ENCODE results near the gene NCDN.

The NCDN gene

DNA sequence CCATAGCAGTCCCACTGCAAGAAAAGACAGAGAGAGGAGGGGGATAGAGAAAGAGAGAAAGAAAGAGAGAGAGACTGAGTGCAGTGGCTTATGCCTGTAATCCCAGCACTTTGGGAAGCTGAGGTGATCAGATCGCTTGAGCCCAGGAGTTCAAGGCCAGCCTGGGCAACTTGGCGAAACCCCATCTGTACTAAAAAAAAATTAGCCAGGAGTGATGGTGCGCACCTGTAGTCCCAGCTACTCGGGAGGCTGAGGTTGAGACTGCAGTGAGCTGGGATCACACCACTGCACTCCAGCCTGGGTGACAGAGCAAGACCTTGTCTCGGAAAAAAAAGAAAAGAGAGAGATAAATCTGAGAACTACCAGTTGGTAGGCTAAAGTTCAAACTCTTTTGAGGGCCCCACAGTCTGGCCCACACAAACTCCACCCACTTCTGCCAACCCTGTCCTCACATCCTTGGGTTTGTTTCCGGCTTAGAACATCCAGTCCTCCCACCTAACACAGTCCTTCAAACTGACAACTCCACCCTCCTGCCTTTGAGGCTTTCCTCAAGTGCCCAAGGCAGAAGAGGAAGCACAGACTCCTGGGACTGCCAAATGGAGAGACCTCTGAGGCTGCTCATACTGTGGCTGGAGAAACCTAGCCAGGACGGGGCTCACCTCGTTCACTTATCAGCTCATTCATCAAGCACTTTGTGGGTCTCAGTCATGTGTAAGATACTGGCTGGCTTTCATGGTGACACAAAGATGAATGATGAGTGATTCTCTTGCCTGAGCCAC, 35.6 kb downstream of the NCDN start:
- Histone ChIP-seq H3K4me3 (ENCODE audit: low read length) (no peak overlapping the region), H3K36me3 (ENCODE audit: control insufficient read depth, insufficient read depth, low read length) (peaks cover 6% of the 10 kb centered on the region), H3K27me3 (ENCODE audit: control insufficient read depth, insufficient read depth, low read length) (no peaks in the 10 kb centered on the region), H3K4me1 (ENCODE audit: control insufficient read depth, insufficient read depth, low read length) (no peaks in the 10 kb centered on the region), H3K9ac (ENCODE audit: low read length) (no peak overlapping the region), H3K27ac (ENCODE audit: low read depth, low read length) (no peak overlapping the region)

DNA sequence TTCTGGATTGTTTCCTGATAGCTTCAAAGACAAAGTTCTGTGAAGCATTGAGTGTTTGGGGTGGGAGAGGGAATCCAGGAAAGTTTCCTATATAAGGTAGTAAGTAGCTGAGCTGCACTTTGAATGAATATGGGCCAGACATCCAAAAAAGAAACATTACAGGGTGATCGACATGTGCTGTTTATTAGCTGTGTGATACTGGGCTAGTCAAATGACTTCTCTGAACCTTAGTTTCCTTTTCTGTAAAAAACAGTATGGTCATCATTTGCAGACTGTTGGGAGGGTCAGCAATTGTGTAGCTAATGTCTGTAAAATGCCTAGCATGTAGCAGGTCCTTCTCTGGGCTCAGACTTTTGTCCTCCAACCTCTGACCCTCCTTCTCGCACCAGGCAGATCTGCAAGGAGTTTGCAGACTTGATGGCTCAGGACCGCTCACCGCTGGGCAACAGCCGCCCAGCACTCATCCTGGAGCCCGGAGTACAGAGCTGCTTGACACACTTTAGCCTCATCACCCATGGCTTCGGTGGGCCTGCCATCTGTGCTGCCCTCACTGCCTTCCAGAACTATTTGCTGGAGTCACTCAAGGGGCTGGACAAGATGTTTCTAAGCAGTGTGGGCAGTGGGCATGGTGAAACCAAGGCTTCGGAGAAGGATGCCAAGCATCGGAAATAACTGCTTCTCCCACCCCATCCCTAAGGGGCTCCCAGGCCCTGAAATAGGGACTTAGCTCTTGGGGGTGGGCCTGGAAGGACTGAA, 36.6 kb downstream of the NCDN start:
- H3K4me1 ChIP-seq (ENCODE audit: control insufficient read depth, insufficient read depth, low read length) = no peaks in the 10 kb centered on the region
- peaks cover 6% of the 10 kb centered on the region for H3K36me3 ChIP-seq (ENCODE audit: control insufficient read depth, insufficient read depth, low read length)
- H3K4me3 ChIP-seq (ENCODE audit: low read length) = no peak overlapping the region
- no peak overlapping the region for H3K9ac ChIP-seq (ENCODE audit: low read length)
- no peak overlapping the region for H3K27ac ChIP-seq (ENCODE audit: low read depth, low read length)
- H3K27me3 ChIP-seq (ENCODE audit: control insufficient read depth, insufficient read depth, low read length) = no peaks in the 10 kb centered on the region

DNA sequence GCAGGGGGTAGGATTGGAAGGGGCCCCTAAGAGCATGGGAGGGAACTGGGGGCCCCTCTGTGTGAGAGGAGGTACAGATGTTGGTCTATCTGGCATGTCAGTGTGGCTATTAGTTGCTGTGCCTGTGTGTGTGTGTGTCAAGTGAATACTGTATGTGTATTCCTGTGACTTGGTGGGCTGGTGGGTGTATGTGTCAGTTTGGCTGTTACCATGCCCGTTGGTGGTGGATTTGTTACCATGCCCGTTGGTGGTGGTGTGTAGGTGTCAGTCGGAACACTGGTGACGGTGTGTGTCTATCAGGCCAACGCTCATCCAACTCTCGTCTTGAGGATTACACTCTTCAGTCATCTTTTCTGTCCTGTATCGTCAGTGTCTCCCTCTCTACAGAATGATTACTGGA, 38.1 kb downstream of the NCDN start:
- H3K4me1 ChIP-seq (ENCODE audit: control insufficient read depth, insufficient read depth, low read length) = no peaks in the 10 kb centered on the region
- H3K4me3 ChIP-seq (ENCODE audit: low read length) = no peak overlapping the region
- no peaks in the 10 kb centered on the region for H3K27me3 ChIP-seq (ENCODE audit: control insufficient read depth, insufficient read depth, low read length)
- H3K27ac ChIP-seq (ENCODE audit: low read depth, low read length) = no peak overlapping the region
- H3K36me3 ChIP-seq (ENCODE audit: control insufficient read depth, insufficient read depth, low read length) = peaks cover 3% of the 10 kb centered on the region
- no peak overlapping the region for H3K9ac ChIP-seq (ENCODE audit: low read length)

DNA sequence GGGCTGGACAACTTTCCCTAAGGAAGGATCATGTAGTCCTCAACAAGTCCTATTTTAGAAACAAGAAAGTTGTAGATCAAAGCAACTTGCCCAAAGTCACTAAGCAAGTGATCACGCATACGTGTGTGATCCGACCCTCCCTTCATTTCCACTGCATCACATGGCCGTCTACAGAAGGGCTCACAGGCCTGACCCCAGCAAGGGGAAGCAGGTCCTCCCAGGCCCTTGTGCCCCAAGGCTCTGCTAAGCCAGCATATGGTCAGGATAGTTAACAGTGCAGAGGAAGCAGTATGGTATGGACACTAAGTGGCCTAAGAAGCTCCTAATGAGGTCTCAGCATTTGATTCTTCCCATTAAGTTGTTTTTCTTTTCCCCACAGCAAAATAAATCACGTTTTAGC, 40.3 kb downstream of the NCDN start:
- H3K27ac ChIP-seq (ENCODE audit: low read depth, low read length) = no peak overlapping the region
- H3K4me3 ChIP-seq (ENCODE audit: low read length) = no peak overlapping the region
- peaks cover 9% of the 10 kb centered on the region for H3K36me3 ChIP-seq (ENCODE audit: control insufficient read depth, insufficient read depth, low read length)
- H3K4me1 ChIP-seq (ENCODE audit: control insufficient read depth, insufficient read depth, low read length) = no peaks in the 10 kb centered on the region
- H3K9ac ChIP-seq (ENCODE audit: low read length) = no peak overlapping the region
- H3K27me3 ChIP-seq (ENCODE audit: control insufficient read depth, insufficient read depth, low read length) = no peaks in the 10 kb centered on the region

DNA sequence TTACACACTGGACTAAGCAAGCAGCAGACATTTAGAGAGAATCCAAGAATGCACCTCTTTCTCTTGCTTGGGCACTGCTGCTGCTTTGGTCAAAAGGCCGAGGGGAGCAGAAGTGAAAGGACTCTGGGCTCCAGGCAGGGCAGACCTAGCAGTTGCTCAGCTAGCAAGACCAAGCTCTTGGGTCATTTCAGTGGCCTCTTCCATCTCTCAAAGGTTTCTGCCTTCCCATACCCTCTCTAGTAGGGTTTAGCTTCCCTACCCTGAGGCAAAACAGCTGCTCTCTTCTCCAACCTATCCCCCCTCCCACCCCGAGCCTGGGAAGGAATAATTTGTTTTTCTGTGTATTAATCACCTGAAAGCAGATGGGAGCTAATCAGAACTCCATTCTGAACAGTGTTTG, 41.3 kb downstream of the NCDN start:
- no peaks in the 10 kb centered on the region for H3K27me3 ChIP-seq (ENCODE audit: control insufficient read depth, insufficient read depth, low read length)
- no peak overlapping the region for H3K9ac ChIP-seq (ENCODE audit: low read length)
- H3K4me1 ChIP-seq (ENCODE audit: control insufficient read depth, insufficient read depth, low read length) = no peaks in the 10 kb centered on the region
- H3K27ac ChIP-seq (ENCODE audit: low read depth, low read length) = no peak overlapping the region
- H3K4me3 ChIP-seq (ENCODE audit: low read length) = no peak overlapping the region
- H3K36me3 ChIP-seq (ENCODE audit: control insufficient read depth, insufficient read depth, low read length) = peaks cover 18% of the 10 kb centered on the region

DNA sequence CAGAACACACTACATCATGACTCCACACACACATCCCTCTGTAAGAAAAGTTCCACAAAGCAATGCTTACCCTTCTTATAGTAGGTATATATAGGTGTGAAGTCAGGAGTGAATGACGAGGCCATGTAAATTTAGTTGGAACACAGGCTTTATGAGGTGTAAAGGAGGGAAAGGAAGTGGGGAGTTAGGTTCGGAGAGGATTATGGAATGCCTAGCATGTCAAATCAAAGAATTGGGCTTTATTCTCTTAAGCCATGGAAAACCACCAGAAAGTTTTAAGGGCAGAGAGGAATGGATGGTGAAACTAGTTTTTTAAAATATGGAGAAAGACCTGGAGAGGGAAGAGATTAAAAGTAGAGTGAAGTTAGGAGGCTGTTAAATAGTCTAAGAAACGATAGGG, 41.8 kb downstream of the NCDN start:
- no peak overlapping the region for H3K4me3 ChIP-seq (ENCODE audit: low read length)
- peaks cover 18% of the 10 kb centered on the region for H3K36me3 ChIP-seq (ENCODE audit: control insufficient read depth, insufficient read depth, low read length)
- H3K4me1 ChIP-seq (ENCODE audit: control insufficient read depth, insufficient read depth, low read length) = no peaks in the 10 kb centered on the region

DNA sequence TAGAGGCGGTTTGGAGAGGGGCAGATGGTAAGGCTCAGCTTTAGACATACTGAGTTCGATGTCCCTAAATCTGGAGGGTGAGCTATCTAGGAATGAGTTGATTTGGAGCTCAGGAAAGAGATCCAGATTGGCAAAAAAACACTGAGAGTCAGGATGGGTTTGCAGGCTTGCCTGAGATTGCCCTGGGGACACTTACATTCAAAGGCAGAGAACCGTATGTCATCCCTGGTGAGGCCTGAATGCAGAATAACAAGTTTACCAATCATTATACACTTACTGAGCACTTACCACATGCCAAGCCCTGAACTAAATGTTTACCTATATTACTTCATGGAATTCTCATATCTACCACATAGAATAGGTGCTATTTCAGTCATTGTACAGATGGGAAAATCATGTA, 43.0 kb downstream of the NCDN start:
- Histone ChIP-seq H3K4me3 (ENCODE audit: low read length) (no peak overlapping the region), H3K36me3 (ENCODE audit: control insufficient read depth, insufficient read depth, low read length) (peaks cover 21% of the 10 kb centered on the region), H3K9ac (ENCODE audit: low read length) (no peak overlapping the region), H3K27me3 (ENCODE audit: control insufficient read depth, insufficient read depth, low read length) (no peaks in the 10 kb centered on the region), H3K4me1 (ENCODE audit: control insufficient read depth, insufficient read depth, low read length) (no peaks in the 10 kb centered on the region), H3K27ac (ENCODE audit: low read depth, low read length) (no peak overlapping the region)

More for the DNA sequence above, 41.8 kb downstream of the NCDN start:
- H3K9ac ChIP-seq (ENCODE audit: low read length) = no peak overlapping the region
- H3K27ac ChIP-seq (ENCODE audit: low read depth, low read length) = no peak overlapping the region
- H3K27me3 ChIP-seq (ENCODE audit: control insufficient read depth, insufficient read depth, low read length) = no peaks in the 10 kb centered on the region

DNA sequence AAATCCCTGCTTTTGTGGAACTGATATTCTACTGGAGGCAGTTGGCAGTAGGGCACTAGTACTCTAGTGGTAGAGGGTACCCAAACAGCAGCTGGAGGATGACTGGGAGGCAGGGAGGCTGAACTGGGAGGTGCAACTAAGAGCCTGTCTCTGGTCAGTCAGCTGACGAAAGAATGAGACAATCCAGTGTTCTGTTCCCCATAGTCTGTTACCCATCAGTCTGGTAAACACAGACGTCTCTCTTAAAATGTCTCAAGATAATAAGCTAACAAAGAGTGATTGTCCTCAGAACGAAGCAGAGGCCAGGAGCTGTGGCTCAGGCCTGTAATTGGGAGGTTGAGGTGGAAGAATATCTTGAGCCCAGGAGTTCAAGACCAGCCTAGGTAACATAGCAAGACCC, 45.9 kb downstream of the NCDN start:
- H3K27ac ChIP-seq (ENCODE audit: low read depth, low read length) = no peak overlapping the region
- no peak overlapping the region for H3K9ac ChIP-seq (ENCODE audit: low read length)
- peaks cover 20% of the 10 kb centered on the region for H3K36me3 ChIP-seq (ENCODE audit: control insufficient read depth, insufficient read depth, low read length)
- no peak overlapping the region for H3K4me3 ChIP-seq (ENCODE audit: low read length)
- H3K27me3 ChIP-seq (ENCODE audit: control insufficient read depth, insufficient read depth, low read length) = no peaks in the 10 kb centered on the region
- H3K4me1 ChIP-seq (ENCODE audit: control insufficient read depth, insufficient read depth, low read length) = no peaks in the 10 kb centered on the region

DNA sequence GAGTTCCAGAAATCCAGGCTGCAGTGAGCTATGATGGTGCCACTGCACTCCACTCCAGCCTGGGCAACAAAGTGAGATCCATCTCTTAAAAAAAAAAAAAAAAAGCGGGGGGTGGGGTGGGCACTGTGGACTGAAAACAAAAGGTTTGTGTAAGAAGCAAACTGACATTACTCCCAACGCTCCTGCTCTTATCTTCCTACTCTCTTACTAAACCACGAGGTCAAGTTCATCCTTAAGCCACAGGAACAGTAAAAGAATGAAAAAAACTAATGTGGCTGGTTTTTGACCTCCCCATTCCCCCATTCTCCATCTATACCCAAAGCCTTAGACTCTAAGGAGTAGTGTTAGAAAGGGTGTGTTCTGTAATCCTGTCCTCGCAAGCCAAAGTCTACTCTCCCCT, 46.3 kb downstream of the NCDN start:
- Histone ChIP-seq H3K9ac (ENCODE audit: low read length) (no peak overlapping the region), H3K36me3 (ENCODE audit: control insufficient read depth, insufficient read depth, low read length) (peaks cover 21% of the 10 kb centered on the region), H3K4me1 (ENCODE audit: control insufficient read depth, insufficient read depth, low read length) (no peaks in the 10 kb centered on the region)

DNA sequence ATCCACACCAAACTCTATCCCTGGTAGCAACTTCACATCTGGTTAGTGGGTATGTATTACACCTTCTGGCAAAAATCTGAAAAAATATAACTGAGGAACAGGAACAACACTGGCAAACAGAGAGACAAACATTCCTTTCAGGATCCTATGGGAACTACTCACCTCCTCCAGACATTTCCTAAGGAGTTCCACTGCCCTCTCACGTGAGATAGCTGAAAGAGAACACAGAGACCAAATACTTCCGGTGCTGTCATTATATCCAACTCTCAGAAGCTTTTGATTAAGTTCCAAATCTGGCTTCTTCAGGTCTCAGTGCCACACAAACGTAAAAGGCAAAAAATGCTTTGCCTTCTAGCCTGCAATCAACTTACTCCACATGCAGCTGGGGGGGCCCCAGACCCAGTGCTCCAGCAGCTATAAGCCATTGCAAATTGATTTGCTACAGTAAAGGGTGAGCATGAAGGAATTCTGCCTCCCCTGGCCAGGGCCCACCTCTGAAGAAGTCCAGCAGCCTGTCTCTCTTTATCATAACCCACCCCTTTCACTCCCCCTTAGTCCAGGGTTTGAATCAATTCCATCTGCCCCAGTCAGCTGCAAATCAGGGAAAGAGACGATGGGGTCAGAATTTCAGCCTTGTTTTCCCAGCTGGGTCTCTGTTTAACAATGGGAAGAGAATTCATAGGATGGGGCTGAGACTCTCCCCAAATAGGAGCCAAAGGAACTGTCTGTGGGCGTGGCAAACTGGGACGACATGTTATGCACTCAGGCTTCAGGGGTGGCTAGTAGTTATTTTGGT, 47.7 kb downstream of the NCDN start:
- peaks cover 24% of the 10 kb centered on the region for H3K36me3 ChIP-seq (ENCODE audit: control insufficient read depth, insufficient read depth, low read length)
- no peaks in the 10 kb centered on the region for H3K4me1 ChIP-seq (ENCODE audit: control insufficient read depth, insufficient read depth, low read length)
- H3K9ac ChIP-seq (ENCODE audit: low read length) = no peak overlapping the region
- no peak overlapping the region for H3K4me3 ChIP-seq (ENCODE audit: low read length)
- H3K27ac ChIP-seq (ENCODE audit: low read depth, low read length) = no peak overlapping the region
- no peaks in the 10 kb centered on the region for H3K27me3 ChIP-seq (ENCODE audit: control insufficient read depth, insufficient read depth, low read length)

More for the DNA sequence above, 46.3 kb downstream of the NCDN start:
- H3K4me3 ChIP-seq (ENCODE audit: low read length) = no peak overlapping the region
- H3K27me3 ChIP-seq (ENCODE audit: control insufficient read depth, insufficient read depth, low read length) = no peaks in the 10 kb centered on the region
- no peak overlapping the region for H3K27ac ChIP-seq (ENCODE audit: low read depth, low read length)

DNA sequence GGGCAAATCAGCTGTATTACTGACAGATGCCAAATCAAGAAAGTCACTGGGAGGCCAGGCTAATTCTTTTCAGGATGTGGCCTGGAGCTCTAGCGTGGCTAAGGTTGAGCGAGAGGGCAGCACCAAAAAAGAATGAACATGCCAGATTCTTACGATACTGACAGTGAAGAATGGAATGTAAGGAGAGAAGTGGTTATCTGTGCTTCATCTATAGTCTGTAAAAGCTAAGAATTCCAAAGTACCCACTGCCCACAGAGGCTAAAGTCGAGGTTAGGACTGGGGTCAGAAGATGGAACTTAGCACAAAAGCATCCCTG, 48.2 kb downstream of the NCDN start:
- Histone ChIP-seq H3K27ac (ENCODE audit: low read depth, low read length) (no peak overlapping the region), H3K4me1 (ENCODE audit: control insufficient read depth, insufficient read depth, low read length) (no peaks in the 10 kb centered on the region), H3K27me3 (ENCODE audit: control insufficient read depth, insufficient read depth, low read length) (no peaks in the 10 kb centered on the region), H3K36me3 (ENCODE audit: control insufficient read depth, insufficient read depth, low read length) (peaks cover 24% of the 10 kb centered on the region), H3K4me3 (ENCODE audit: low read length) (no peak overlapping the region), H3K9ac (ENCODE audit: low read length) (no peak overlapping the region)

DNA sequence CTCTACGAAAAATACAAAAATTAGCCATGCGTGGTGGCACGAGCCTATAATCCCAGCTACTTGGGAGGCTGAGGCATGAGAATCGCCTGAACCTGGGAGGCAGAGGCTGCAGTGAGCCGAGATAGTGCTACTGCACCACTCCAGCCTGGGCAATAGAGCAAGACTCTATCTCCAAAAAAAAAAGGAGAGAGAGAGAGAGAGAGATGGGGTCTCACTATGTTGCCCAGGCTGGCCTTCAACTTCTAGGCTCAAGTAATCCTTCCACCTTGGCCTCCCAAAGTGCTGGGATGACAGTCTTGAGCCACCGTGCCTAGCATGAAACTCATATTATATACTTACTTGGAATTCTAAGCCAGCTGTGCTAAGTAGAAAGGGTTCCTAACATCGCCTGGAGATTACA, 54.1 kb downstream of the NCDN start:
- Histone ChIP-seq H3K9ac (ENCODE audit: low read length) (no peak overlapping the region), H3K27me3 (ENCODE audit: control insufficient read depth, insufficient read depth, low read length) (no peaks in the 10 kb centered on the region), H3K36me3 (ENCODE audit: control insufficient read depth, insufficient read depth, low read length) (peaks cover 15% of the 10 kb centered on the region), H3K4me3 (ENCODE audit: low read length) (no peak overlapping the region), H3K4me1 (ENCODE audit: control insufficient read depth, insufficient read depth, low read length) (no peaks in the 10 kb centered on the region), H3K27ac (ENCODE audit: low read depth, low read length) (no peak overlapping the region)
